HepG2 (cell line): ENCODE measurements around the gene TIAM2. TPM values are rescaled to one million over a fixed set of nuclear protein-coding genes. Genes with fewer than 3 reads are reported as not detected.

Experiments
- ARHGAP35 ChIP-seq: sonication (generic); formaldehyde crosslinking; IDR thresholded peaks from 2 replicates; pipeline ENCODE4 v1.9.0; 2022; ENCODE audit warnings: mild to moderate bottlenecking, inconsistent platforms, moderate library complexity, missing genetic modification reagents, borderline replicate concordance
- BORCS8-MEF2B ChIP-seq: sonication (generic); formaldehyde crosslinking; IDR thresholded peaks from 2 replicates; pipeline ENCODE4 v1.8.0; 2022; ENCODE audit warnings: mild to moderate bottlenecking, missing genetic modification reagents
- ETV5 ChIP-seq: IDR thresholded peaks from 2 replicates; pipeline ENCODE4 v1.6.1; 2018; ENCODE audit warnings: missing biosample characterization, missing genetic modification reagents, inconsistent platforms, borderline replicate concordance
- MTA1 ChIP-seq: sonication (generic); formaldehyde crosslinking; IDR thresholded peaks from 2 replicates; pipeline ENCODE4 v1.4.0; 2020; ENCODE audit warnings: missing genetic modification reagents, mild to moderate bottlenecking, borderline replicate concordance
- NCOA5 ChIP-seq: sonication (generic); formaldehyde crosslinking; IDR thresholded peaks from 2 replicates; pipeline ENCODE4 v1.4.0; 2020; ENCODE audit warnings: missing genetic modification reagents
- RARG ChIP-seq: sonication (generic); formaldehyde crosslinking; IDR thresholded peaks from 2 replicates; pipeline ENCODE4 v1.4.0; 2020; ENCODE audit warnings: low read depth, mild to moderate bottlenecking, missing genetic modification reagents
- RXRB ChIP-seq: IDR thresholded peaks from 2 replicates; pipeline ENCODE4 v1.6.1; 2016; ENCODE audit warnings: borderline replicate concordance, missing genetic modification reagents, missing compliant biosample characterization
- THAP11 ChIP-seq: IDR thresholded peaks from 2 replicates; pipeline ENCODE4 v1.6.1; 2016; ENCODE audit warnings: missing biosample characterization, missing genetic modification reagents
- TRIM24 ChIP-seq: sonication (generic); formaldehyde crosslinking; IDR thresholded peaks from 2 replicates; pipeline ENCODE4 v1.8.0; 2022; ENCODE audit warnings: mild to moderate bottlenecking, missing genetic modification reagents
- U2AF2 ChIP-seq: fragments of 200-400 bp; formaldehyde crosslinking; IDR thresholded peaks from 2 replicates; pipeline ENCODE4 v1.6.1; 2017; ENCODE audit warnings: low read depth, mild to moderate bottlenecking, low read length
- ZBTB20 ChIP-seq: sonication (generic); formaldehyde crosslinking; IDR thresholded peaks from 2 replicates; pipeline ENCODE4 v1.8.1; 2023; ENCODE audit warnings: missing genetic modification reagents, low read depth, mild to moderate bottlenecking, borderline replicate concordance
- ZFYVE20 ChIP-seq: sonication (generic); formaldehyde crosslinking; IDR thresholded peaks from 2 replicates; pipeline ENCODE4 v1.8.0; 2023; ENCODE audit warnings: low read depth, mild to moderate bottlenecking, moderate library complexity, missing genetic modification reagents, borderline replicate concordance
- ZNF33A ChIP-seq: sonication (generic); formaldehyde crosslinking; IDR thresholded peaks from 2 replicates; pipeline ENCODE4 v1.5.1; 2020; ENCODE audit warnings: missing genetic modification reagents, mild to moderate bottlenecking, moderate library complexity, borderline replicate concordance
- ZNF547 ChIP-seq: sonication (generic); formaldehyde crosslinking; IDR thresholded peaks from 2 replicates; pipeline ENCODE4 v1.5.1; 2020; ENCODE audit warnings: mild to moderate bottlenecking, missing genetic modification reagents
- ZNF557 ChIP-seq: sonication (generic); formaldehyde crosslinking; IDR thresholded peaks from 2 replicates; pipeline ENCODE4 v1.4.0; 2020; ENCODE audit warnings: missing genetic modification reagents
- ZNF883 ChIP-seq: sonication (generic); formaldehyde crosslinking; IDR thresholded peaks from 2 replicates; pipeline ENCODE4 v1.5.1; 2020; ENCODE audit warnings: mild to moderate bottlenecking, missing genetic modification reagents; ENCODE audit errors: not compliant biosample characterization
- ZZZ3 ChIP-seq: sonication (generic); formaldehyde crosslinking; IDR thresholded peaks from 2 replicates; pipeline ENCODE4 v1.4.0; 2020; ENCODE audit warnings: missing genetic modification reagents, mild to moderate bottlenecking, borderline replicate concordance
- polyA plus RNA-seq, 8 experiments: library from polyadenylated mRNA; depleted of rRNA in 3 of 8; stranded (reverse) in 7 of 8; unstranded in 1 of 8; fragments of >200 nt; fragmentation: Illumina TruSeq in 4 of 8; extraction: Trizol in 4 of 8; gene quantifications; 2 replicates each; pipeline versions ENCODE4 v1.2.1 to v1.2.3, GENCODE V29; 2011 to 2016; ENCODE audit warnings: low read depth in 4 of 8, missing spikeins in 1 of 8, mixed read lengths in 1 of 8; ENCODE audit not compliant: insufficient read depth in 1 of 8
- total RNA-seq, 5 experiments: library from RNA; depleted of rRNA; stranded (reverse); fragments of >200 nt; fragmentation: Illumina TruSeq; extraction: Trizol; gene quantifications; 2 replicates each; pipeline ENCODE4 v1.2.3, GENCODE V29; 2016; ENCODE audit warnings: low read depth in 1 of 5
- TF ChIP-seq, protein P1 (sequence below): IDR thresholded peaks from 2 replicates; pipeline ENCODE4 v1.6.1; 2012; ENCODE audit warnings: low read depth, low read length, improper control_type of control experiment
- TF ChIP-seq, protein P2 (sequence below): sonication (generic); formaldehyde crosslinking; IDR thresholded peaks from 2 replicates; pipeline ENCODE4 v1.5.1; 2020; ENCODE audit warnings: mild to moderate bottlenecking, missing genetic modification reagents, borderline replicate concordance
- TF ChIP-seq, protein P3 (sequence below): sonication (generic); formaldehyde crosslinking; IDR thresholded peaks from 2 replicates; pipeline ENCODE4 v1.4.0; 2020; ENCODE audit warnings: mild to moderate bottlenecking, missing genetic modification reagents
- TF ChIP-seq, protein P4 (sequence below): sonication (generic); formaldehyde crosslinking; IDR thresholded peaks from 2 replicates; pipeline ENCODE4 v1.4.0; 2020; ENCODE audit warnings: missing genetic modification reagents
- TF ChIP-seq, protein P5 (sequence below): sonication (generic); formaldehyde crosslinking; IDR thresholded peaks from 2 replicates; pipeline ENCODE4 v1.4.0; 2020; ENCODE audit warnings: low read depth, mild to moderate bottlenecking, missing genetic modification reagents

Gene TIAM2
- total and polyA plus RNA-seq, 2 of the 13 experiments (the other 11 are each of a cell fraction or from before 2014, with no cell fraction given): 4.1 to 4.5 TPM

DNA sequence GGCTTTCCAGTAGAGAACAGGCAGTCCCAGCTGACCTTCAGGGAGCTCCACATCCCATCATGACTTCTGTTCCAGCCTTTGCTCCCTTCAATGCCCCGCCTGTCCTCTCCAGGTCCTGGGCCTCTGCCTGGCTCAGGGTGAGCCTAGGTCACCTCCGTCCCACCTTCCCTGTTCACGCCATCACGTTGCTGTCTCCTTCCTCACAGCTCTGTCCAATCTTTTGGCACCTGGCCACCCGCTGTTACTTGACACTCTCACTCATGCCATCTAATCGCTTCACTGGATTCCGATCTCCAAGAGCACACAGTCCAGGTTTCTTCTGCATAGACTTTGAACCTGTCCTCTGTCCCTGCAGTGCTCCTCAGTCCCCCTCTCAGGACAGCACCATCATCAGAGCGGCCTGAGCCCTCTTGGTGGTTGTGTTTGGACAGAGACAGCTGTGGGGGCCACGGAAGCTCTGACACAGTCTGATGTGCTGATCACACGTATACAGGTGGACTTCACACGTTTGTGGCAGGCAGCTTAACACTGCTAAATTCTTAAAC, 34.7 kb upstream of the TIAM2 start (continued):
- TF ChIP-seq MTA1 (CRISPR knock-in tag) (peak; percentile 87; the same call in 1 of the 2 replicates), ZBTB20 (no peak), ZNF883 (peak; percentile 76), ETV5 (CRISPR knock-in tag) (peak; percentile 44; the same call in 1 of the 2 replicates), ZZZ3 (CRISPR knock-in tag) (no peak), RXRB (CRISPR knock-in tag) (peak; percentile 89), BORCS8-MEF2B (CRISPR knock-in tag) (peak; percentile 80; the same call in 1 of the 2 replicates), ARHGAP35 (CRISPR knock-in tag) (peak; percentile 78; the same call in 1 of the 2 replicates), NCOA5 (CRISPR knock-in tag) (no peak), U2AF2 (no peak), ZNF547 (CRISPR knock-in tag) (peak; percentile 65), ZNF557 (CRISPR knock-in tag) (0 out of 2 replicates have a peak, but pooled peaks have one; percentile 60), ZFYVE20 (CRISPR knock-in tag) (no peak), THAP11 (CRISPR knock-in tag) (peak; percentile 54), TRIM24 (CRISPR knock-in tag) (0 out of 2 replicates have a peak, but pooled peaks have one; percentile 48), RARG (no peak), ZNF33A (CRISPR knock-in tag) (no peak)
- TF ChIP-seq, protein P1, sequence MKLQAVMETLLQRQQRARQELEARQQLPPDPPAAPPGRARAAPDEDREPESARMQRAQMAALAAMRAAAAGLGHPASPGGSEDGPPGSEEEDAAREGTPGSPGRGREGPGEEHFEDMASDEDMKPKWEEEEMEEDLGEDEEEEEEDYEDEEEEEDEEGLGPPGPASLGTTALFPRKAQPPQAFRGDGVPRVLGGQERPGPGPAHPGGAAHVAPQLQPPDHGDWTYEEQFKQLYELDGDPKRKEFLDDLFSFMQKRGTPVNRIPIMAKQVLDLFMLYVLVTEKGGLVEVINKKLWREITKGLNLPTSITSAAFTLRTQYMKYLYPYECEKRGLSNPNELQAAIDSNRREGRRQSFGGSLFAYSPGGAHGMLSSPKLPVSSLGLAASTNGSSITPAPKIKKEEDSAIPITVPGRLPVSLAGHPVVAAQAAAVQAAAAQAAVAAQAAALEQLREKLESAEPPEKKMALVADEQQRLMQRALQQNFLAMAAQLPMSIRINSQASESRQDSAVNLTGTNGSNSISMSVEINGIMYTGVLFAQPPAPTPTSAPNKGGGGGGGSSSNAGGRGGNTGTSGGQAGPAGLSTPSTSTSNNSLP: no peak; the same call in 1 of the 2 replicates
- TF ChIP-seq, protein P2, sequence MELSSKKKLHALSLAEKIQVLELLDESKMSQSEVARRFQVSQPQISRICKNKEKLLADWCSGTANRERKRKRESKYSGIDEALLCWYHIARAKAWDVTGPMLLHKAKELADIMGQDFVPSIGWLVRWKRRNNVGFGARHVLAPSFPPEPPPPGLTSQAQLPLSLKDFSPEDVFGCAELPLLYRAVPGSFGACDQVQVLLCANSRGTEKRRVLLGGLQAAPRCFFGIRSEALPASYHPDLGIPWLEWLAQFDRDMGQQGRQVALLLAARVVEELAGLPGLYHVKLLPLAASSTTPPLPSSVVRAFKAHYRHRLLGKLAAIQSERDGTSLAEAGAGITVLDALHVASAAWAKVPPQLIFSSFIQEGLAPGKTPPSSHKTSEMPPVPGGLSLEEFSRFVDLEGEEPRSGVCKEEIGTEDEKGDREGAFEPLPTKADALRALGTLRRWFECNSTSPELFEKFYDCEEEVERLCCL (CRISPR knock-in tag): no peak
- TF ChIP-seq, protein P3, sequence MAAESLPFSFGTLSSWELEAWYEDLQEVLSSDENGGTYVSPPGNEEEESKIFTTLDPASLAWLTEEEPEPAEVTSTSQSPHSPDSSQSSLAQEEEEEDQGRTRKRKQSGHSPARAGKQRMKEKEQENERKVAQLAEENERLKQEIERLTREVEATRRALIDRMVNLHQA: no peak
- TF ChIP-seq, protein P4, sequence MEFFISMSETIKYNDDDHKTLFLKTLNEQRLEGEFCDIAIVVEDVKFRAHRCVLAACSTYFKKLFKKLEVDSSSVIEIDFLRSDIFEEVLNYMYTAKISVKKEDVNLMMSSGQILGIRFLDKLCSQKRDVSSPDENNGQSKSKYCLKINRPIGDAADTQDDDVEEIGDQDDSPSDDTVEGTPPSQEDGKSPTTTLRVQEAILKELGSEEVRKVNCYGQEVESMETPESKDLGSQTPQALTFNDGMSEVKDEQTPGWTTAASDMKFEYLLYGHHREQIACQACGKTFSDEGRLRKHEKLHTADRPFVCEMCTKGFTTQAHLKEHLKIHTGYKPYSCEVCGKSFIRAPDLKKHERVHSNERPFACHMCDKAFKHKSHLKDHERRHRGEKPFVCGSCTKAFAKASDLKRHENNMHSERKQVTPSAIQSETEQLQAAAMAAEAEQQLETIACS: no peak
- TF ChIP-seq, protein P5, sequence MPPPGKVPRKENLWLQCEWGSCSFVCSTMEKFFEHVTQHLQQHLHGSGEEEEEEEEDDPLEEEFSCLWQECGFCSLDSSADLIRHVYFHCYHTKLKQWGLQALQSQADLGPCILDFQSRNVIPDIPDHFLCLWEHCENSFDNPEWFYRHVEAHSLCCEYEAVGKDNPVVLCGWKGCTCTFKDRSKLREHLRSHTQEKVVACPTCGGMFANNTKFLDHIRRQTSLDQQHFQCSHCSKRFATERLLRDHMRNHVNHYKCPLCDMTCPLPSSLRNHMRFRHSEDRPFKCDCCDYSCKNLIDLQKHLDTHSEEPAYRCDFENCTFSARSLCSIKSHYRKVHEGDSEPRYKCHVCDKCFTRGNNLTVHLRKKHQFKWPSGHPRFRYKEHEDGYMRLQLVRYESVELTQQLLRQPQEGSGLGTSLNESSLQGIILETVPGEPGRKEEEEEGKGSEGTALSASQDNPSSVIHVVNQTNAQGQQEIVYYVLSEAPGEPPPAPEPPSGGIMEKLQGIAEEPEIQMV (CRISPR knock-in tag): no peak
